ENCODE results near the gene DELE1.

- TF ChIP-seq POLR2A (IDR thresholded peaks at IDR 0.05): no peak
- TF ChIP-seq, protein P1, sequence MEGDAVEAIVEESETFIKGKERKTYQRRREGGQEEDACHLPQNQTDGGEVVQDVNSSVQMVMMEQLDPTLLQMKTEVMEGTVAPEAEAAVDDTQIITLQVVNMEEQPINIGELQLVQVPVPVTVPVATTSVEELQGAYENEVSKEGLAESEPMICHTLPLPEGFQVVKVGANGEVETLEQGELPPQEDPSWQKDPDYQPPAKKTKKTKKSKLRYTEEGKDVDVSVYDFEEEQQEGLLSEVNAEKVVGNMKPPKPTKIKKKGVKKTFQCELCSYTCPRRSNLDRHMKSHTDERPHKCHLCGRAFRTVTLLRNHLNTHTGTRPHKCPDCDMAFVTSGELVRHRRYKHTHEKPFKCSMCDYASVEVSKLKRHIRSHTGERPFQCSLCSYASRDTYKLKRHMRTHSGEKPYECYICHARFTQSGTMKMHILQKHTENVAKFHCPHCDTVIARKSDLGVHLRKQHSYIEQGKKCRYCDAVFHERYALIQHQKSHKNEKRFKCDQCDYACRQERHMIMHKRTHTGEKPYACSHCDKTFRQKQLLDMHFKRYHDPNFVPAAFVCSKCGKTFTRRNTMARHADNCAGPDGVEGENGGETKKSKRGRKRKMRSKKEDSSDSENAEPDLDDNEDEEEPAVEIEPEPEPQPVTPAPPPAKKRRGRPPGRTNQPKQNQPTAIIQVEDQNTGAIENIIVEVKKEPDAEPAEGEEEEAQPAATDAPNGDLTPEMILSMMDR (IDR thresholded peaks at IDR 0.05): no peak
- TF ChIP-seq POLR2AphosphoS5 (IDR thresholded peaks at IDR 0.05): no peak
Measured at GRCh38 chr5:141880961-141881801, 42.5 kb upstream of the DELE1 start.

Measured in prostate gland (tissue), 2 donors.